GM19463 (cell line): ENCODE measurements around the gene SPECC1L.

ENCODE experiments used
- ATAC-seq: cut with Tn5 transposase; IDR thresholded peaks from one replicate; pipeline ENCODE4 v1.9.1; 2021; ENCODE audit warnings: mild to moderate bottlenecking, moderate library complexity; ENCODE audit not compliant: unreplicated experiment

The SPECC1L gene

DNA sequence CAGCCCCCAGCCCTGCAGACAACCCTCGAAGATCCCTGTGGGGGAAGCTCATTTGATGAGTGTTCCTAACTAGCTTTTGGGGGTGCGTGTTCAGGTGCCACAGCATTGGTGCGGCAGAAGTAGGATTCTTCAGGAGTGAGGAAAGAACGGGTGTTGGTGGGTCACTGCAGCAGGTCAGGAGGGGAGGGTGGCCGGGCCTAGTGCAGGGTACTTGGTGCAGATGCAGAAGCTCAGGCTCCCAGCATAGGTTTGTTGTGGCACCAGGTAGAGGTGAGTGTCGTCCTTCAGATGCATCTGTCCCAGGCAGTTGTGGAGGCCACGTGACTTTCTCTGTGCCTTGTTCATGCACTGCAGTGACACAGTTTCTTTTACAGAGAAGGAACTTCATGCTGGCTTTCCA lies 141.6 kb downstream of the SPECC1L start:
- no peak for ATAC-seq

DNA sequence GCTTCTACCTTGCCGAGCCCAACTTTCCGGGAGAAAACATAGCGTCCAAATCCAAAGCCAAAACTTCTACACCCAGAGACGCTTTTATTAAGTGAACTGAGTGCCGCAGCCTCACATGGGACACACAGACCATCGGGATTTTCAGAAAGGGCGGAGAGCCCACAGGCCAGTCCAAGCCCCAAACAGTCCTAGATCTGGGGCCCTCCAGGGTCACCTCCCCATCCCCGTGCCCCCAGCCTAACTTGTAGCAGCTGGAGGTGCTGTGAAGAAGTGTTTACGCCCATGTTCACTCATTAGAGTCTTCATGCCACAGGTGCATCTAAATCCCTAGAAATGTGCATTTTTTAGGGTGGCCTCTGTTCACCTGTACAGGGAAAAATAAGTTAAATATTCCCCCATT lies 142.6 kb downstream of the SPECC1L start:
- no peak for ATAC-seq

DNA sequence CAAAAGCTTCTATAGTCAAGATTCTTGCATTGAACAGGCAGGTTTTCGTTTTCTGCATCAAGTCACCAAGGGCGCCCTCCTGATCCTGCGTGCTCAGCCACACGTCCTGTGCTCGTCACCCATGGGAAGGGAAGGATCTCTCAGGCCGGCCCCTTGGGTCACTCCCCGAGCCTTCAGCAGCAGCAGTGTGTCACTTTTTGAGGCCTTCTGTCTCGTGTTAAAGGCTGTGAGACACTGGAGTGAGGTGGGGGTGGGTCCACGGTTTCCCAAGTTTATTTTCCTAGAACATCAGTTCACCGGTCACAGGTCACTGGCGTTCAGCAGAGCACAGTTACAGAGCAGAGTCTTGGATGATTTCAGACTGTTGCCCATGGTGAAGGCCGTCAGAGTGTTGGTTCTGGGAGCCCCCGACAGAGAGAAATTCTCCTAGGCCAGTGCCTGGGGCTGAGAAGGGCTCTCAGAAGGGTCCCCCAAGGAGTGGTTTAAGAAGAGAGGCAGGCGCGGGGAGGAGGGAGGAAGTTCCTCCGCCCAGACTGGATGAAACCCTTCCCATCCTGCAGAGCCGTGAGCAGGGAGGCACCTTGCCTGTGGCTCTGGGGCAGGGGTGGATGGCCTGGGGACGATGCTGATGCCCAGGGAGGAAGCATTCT lies 143.2 kb downstream of the SPECC1L start:
- no peak for ATAC-seq

DNA sequence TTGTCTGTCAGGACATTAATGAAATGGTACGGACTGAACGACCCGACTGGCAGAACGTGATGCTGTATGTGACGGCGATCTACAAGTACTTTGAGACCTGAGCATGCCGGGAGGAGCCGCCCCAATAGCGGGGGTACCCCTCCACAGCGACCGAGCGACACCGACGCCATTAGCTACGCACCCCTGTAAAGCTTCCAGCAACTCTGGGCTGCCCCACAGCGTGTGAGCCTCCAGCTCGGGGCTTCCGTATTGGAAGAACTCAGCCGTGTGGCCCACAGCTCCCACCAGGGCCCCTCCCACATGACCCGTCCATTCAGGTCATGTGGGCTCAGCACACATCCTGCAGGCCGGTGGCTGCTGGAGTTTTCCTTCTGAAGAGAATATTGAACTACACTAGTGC lies 143.9 kb downstream of the SPECC1L start:
- no peak for ATAC-seq

DNA sequence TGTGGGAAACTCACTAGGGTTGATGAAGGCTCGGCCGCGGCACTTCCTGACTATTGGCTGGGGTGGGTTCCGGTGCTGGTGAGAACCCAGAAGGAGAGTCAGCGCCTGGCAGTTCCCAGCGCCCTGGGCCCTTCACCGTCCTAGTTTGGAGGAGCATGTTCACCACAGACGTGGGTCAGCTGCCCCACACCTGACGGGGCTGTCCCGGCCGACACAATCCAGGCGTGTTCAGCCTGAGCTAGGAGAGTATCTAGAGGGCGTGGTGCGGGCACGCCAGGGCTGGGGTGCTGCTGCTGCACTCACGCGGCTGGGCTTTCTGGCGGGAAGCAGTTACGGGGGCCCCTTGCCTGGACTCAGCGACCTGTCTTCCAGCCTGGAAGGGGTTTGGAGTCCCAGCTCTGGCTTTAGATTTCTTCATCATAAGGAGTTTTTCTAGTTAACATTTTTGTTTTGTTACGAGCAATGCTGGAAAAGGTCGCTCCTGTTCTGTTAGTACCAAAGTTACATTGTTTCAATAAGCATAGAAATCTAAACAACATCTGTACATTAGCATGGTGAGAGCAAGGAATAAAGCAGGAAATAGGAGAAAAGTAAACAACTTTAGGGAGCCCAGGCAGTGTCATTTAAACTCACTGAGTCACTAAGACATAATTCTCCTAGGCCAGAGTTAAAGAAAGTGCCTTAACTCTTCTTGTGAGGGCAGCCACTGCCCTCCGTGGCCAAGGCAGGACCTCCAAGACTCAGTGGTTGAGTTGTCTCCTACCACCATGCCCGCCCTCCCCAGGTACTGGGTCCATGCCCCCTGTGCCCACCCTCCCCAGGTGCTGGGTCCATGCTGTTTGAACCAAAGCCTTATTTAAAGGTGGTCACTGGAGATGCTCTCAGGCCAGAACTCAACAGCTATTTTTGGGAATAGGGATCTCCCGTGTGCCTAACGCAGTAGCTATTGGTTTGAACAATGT lies 144.6 kb downstream of the SPECC1L start:
- no peak for ATAC-seq

DNA sequence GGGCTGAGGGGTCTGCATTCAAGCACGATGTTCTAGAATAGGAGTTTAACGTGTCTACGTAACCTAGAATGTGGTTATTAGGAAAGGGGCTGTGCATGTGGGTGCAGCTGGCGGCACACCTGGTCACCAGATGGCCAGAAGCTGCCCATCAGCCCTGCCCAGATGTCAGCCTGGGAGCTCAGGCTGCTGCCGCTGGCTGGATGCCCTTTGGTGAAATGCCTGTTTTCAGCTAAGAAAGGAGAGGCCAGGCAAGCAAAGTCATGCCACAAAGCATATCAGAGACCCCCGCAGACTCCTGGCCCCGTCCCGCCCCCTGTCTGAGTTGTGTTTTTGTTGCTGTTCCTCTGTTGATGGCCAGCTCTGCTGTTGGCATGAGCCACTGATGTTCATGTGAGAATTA lies 145.5 kb downstream of the SPECC1L start:
- no peak for ATAC-seq

DNA sequence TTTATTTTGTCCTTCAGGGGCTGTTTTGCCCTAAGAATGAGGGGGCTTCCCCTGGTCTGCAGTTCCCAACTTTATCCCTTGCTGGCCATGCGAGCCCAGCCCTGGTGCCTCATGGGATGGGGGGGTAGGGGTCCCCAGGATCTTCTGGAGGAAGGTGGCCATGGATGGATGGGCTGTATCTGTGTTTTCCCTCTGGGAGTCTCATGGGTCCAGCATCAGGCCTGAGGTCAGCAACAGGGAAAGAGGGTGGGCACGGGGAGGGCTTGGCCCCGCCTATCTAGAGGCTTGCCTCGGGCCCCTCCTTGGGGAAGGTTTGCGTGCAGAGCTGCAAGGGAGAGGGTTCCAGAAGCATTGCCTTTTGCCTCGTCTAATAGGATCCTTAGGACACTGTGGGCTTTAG lies 146.0 kb downstream of the SPECC1L start:
- ATAC-seq = no peak

DNA sequence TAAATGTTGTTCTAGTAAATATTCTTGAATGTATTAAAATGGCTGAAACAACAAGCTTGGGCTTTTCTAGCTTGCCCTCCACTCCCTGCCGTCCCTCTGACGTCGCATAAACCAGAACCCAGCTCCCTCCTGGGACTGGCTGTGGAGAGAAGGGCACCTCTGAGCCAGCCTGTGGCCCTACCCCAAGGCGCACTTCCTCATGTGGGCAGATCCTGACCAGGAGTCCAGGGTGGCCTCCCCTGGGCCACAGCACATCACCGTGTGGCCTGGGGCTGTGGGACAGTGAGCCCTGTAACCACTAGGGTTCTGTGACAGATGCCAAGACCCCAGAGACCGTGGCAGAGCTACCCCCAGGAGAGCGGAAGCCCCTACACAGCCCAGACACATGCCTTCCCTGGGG lies 146.6 kb downstream of the SPECC1L start:
- ATAC-seq = no peak

DNA sequence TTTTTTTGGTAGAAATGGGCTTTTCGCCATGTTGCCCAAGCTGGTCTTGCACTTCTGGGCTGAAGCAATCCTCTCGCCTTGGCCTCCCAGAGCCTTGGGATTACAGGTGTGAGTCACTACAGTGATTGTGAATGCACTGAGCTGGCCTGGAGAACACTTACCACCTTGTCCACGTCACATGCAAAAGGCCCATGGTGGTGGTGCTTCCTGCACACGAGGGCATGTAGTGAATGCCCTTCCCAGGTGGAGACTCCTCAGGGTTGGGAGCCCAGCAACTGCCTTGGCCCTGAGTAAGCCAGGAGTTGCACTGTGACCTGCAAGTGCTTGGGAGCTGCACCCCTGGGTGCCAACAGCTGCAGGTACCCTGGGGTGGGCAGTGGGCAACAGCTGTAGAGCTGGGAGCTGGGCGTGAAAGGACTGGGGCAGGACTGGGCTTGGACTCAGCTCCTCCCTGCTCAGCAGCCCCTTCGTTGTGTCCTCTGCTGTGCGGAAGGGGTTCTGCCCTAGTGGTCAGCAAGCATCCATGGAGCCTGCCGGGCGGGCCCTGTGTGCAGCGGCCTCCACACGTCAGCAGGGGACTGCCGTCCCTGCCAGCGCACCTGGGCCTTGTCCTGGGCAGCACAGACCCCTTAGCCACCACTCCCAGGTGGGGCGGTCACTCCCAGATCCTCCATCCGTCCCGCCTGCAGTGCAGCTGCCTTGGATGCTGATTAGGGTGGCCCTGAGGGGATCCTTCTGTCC lies 147.4 kb downstream of the SPECC1L start:
- no peak for ATAC-seq

DNA sequence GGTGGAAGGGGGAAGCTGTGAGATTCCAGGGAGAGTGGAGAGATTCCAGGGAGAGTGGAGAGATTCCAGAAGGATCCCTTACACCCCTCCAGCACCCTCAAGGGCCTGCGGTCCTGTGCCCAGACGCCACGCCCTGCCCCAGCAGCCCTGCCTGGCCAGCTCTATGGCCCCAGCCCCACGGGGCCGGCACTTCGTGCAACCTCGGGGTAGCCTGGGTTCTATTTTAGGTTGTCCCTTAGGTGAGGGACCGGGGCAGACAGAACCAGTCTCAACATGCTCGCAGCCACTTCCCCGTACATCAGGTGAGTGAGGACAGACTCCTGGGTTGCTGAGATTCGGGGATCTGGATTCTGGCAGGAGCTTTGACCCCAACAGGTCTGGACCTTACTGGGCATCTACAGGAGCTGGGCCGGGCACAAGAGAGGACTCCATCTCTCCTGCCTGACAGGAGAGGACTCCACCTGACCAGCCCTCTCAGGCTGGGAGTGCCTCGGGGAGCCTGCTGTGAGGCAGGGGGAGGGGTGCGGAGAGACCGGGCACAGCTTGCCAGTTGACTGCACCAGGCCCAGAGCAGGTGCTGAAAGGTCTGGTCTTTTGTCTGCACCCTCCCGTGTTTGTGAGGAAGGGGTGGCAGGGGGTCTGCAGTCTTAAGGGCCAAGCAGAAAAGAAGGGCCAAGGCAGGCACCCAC lies 148.3 kb downstream of the SPECC1L start:
- ATAC-seq = no peak

DNA sequence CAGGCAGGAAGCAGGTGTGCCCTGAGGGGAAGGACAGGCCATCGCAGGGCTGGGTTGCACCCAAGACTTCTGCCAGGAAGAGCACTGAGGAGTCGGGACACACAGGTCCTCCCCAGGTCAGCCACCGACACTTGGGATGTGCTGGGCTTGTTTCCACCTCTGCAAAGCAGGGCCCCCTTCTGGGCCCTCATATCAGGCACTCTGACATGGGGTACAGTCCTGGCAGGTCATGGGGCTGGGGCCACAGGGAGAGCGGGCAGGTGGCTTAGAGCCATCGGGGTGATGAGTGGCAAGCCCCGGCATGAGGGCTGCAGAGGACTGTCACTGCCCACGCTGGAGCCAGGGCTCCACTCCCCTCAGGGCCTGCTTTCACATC lies 148.8 kb downstream of the SPECC1L start:
- no peak for ATAC-seq

DNA sequence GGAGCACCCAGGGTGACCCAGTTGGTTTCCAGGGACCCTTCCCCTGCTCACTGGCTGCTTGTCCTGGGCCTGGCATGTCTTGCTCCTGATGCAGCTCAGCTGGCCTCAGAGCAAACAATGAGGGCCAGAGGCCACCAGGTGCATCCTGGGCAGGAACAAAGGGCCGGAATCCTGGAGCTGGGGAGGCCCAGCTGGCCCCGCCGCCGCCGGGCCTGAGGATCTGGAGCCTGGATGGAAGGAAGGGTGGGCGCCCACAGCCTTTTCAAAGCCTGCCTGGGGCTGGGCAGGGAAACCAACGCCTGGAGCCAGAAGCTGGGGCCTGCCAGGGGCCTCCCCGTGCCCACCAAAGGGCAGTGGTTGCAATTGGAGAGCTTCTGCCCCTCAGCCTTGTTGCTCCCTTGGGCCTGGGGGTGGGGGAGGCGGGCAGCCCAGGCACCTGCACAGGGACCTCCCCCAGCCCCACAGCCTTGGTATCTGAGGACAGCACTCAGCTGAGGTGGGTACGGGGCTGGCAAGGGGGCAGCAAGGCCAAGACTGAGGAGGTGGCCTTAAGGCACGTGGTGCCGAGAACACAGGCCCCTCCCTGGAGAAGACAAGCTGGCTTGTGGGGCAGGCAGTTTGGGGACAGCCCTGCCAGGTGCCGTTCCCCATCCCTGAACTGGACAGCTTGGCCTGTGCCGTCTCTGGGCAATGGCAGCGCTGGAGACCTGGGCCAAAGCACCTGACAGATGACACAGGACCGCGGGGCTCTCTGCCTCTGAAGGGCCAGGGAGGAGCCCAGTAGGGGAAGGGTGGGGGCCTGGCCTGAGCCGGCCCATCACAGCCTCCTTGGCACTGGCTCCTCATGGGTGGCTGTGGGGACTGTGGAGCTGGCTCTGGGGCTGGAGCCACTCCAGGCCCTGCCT lies 149.7 kb downstream of the SPECC1L start:
- ATAC-seq = no peak

DNA sequence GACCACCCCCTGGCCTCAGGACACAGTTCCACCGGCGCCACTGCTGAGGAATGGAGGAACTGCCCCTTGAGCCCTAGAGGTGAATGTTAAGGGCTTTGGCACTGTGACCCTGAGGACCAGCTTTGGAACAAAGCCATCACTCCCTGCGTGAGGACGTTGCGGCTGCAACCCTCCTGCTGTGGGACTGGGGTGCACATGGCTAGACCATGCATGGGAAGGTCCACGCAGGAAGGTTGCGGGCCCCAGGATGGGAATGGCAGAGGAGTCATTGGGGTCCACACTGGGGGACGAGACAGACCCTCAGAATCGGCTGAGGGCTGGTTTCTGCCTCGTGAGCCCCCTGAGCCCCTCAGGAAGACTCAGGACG lies 150.3 kb downstream of the SPECC1L start:
- no peak for ATAC-seq

DNA sequence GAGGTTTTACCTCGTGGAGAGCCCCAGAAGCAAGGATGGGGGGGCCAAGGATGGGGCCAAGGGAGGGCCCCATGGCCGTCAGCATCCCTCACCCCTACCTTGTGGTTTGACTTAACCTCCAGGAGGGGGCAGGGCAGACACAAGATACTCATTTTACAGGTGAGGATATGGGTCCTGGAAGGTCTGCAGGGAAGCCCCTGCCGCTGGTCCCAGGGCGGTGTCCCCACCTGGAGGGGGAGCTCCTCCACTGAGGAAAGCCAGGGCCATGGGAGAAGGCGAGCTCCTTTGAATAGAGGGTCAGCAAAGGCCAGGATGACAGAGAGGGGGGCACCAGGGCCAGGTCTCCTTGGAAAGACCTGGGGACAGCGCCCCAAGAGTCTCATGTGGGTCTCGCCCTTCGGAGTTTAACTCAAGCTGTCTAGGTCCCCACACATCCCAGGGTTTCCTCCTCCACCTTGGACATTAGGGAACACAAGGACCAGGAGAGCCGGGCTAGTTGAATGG lies 150.8 kb downstream of the SPECC1L start:
- no peak for ATAC-seq

DNA sequence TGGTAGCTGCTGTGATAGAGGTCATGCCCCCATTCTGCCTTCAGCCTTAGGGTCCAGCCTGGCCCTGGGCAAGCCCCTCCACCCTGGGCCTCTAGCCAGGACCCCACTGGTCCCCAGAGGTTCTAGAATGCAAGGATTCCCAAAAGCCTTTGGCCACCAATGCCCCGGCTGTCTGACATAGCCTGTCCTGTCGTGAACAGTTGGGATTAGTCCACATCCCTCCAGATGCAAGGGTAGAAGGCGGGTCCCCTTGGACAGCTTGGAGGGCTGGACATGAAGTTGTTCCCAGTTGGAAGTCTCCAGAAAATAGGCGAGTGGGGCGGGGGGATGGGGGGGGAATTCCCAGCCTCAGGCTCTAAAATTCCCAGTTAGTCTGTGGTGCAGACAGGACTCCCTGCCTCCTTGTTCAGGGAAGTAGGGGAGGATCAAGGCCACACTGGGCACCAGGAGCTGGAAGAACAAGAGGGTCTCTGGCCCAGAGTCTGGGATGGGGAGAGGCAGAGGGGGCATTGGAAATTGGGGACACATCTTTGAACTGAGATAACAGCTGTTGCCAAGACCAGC lies 151.6 kb downstream of the SPECC1L start:
- ATAC-seq = no peak

DNA sequence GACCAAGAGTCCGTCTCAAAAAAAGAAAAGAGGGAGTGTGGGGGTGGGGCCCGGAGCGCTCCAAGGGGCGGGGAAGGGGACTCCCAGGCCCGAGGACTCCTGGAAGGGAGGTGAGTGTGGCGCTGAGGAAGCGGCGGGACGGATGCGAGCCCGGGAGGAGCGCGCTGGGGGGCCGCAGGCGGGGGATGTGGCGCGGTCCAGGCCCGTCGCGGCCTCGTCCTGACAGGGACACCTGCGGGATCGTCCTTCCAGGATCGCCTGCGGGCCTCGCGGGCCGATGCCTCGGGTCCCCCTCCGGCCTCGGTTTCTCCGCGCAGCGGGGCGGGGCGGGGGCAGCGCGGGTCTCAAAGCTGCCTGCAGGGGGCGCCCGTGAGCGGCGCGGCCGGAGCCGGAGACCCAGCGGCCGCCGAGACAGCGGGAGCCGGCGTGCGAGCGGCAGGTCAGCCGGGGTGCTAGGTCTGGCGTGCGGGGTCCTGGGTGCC lies 152.9 kb downstream of the SPECC1L start:
- peak; percentile 36 for ATAC-seq

DNA sequence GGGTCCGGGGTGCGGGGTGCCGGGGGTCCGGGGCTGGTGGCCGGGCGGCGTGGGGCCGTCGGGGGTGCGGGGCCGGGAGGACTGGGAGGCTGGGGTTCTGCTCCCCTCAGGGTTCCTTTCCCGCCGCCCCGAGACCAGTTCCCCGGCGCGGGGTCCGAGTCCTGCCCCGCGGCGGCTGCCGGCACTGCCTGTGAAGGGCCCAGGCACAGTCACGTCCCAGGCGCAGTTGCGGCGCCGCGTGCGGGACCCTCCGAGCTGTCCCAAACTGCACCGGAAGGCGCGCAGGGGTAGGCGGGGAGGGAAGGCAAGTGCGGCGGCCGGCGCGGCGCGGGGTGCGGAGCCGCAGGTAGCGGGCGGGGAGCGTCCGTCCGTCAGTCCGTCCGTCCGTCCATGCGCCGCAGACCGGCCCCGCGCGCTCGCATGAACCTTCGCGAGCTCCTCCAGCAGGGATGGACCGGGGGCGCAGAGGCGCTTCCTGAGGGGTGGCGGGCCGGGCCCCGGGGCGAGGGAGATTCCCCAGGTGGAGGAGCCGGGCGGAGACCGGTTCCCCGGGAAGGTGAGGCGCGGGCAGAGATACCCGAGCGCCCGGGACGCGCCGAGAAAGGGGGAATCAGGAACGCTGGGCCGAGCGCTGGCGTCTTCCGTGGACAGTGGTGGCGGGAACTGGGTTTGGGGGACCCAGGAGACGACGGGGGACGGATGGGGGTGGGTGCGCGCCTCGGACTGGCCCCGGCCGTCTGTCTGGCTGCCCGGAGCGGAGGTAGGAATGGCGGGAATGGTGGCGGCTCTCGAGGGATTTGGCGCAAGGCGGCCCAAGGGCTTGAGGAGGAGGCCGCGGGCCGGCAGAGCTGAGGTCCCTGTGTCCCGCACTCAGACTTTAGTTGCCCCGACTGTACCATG lies 153.6 kb downstream of the SPECC1L start:
- ATAC-seq = no peak
